Measurements from ENCODE around the gene CCDC33.

DNA sequence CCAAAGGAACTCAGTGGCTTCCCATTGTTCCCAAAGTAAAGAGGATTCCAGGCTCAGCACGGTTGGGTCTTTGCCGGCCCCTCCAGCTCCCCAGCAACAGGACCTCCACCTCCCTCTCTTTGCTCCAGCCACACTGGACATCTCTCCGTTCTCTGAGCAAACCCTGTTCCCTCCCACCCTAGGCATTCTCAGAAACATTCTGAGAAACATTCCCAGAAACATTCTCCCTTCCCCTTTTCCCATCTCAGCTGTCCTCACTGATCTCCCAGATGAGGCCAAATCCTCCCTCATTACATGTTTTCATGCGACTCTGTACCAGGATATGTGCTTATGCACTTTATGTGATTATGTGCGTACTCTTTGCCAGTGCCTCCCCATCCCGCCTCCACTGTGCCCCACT, 14.1 kb downstream of the CCDC33 start:
- no peak for TF ChIP-seq EZH2 (IDR thresholded peaks at IDR 0.05; ENCODE audit: insufficient read depth, low read length)
- TF ChIP-seq, protein P1, sequence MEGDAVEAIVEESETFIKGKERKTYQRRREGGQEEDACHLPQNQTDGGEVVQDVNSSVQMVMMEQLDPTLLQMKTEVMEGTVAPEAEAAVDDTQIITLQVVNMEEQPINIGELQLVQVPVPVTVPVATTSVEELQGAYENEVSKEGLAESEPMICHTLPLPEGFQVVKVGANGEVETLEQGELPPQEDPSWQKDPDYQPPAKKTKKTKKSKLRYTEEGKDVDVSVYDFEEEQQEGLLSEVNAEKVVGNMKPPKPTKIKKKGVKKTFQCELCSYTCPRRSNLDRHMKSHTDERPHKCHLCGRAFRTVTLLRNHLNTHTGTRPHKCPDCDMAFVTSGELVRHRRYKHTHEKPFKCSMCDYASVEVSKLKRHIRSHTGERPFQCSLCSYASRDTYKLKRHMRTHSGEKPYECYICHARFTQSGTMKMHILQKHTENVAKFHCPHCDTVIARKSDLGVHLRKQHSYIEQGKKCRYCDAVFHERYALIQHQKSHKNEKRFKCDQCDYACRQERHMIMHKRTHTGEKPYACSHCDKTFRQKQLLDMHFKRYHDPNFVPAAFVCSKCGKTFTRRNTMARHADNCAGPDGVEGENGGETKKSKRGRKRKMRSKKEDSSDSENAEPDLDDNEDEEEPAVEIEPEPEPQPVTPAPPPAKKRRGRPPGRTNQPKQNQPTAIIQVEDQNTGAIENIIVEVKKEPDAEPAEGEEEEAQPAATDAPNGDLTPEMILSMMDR (IDR thresholded peaks at IDR 0.05; ENCODE audit: insufficient read depth, low read depth, low read length), result no peak
